ENCODE measurements around the gene DNAAF9.
A peak's percentile ranks its signal among the peaks of the same experiment; 100 is the strongest.

- no peak for TF ChIP-seq POLR2A (IDR thresholded peaks at IDR 0.05; ENCODE audit: low read depth)
- TF ChIP-seq CTCF (IDR thresholded peaks at IDR 0.05): peak in 2 of 3 experiments; percentile 20 to 57
Observed at GRCh38 chr20:3407040-3407770, at the start of gene DNAAF9.

All from esophagus muscularis mucosa (tissue), 3 donors.